ENCODE results near the gene AHCTF1.

Gene AHCTF1

DNA sequence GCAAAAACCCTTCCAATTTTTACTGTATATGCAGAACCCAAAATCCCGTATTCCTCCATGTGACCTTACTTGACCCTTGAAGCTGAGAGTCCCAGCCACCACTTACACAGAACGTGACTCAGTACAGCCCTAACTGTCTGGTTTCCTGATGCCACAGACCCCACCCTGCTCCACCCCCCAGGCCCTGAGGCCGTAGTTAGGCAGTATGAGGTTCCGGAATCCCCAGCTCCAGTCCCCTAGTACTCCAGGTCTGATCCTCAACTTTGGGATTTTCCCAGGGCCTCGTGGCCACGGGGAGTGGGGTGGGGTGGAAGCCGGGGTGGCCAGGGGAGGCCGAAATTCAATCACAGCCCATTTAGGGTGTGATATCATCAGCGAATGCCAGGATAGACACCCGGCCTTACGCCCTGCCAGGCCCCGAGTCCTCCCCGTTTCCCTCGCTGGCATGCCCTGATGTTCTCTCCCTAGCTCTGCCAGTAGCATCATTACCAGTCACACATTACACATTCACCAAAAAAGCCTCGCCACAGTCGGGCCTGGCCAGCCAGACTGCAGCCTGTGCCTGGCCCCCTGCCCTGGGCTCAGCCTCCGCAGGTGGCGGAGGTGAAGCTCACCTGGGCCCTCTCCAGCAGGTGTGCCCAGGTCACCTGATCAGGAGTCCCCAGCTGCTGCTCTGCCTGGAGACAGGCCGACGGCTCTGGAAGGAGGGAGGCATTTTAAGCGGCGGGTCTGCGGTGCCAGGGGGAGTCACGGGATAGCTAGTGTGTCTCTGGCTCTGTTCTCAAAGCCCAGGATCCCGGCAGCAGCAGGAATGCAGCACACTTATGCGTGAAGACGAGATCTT lies 136.7 kb downstream of the AHCTF1 start:
- ChIA-PET CTCF (no interaction called here), POLR2A (interaction anchor here (1.1 kb wide), 1 partner anchor 21 kb away, joined by 3 read pairs; no protein-coding TSS in a partner anchor)
- no peak overlapping the region for H3K4me3 ChIP-seq (ENCODE audit: low read depth, low read length)
- TF ChIP-seq, protein P1, sequence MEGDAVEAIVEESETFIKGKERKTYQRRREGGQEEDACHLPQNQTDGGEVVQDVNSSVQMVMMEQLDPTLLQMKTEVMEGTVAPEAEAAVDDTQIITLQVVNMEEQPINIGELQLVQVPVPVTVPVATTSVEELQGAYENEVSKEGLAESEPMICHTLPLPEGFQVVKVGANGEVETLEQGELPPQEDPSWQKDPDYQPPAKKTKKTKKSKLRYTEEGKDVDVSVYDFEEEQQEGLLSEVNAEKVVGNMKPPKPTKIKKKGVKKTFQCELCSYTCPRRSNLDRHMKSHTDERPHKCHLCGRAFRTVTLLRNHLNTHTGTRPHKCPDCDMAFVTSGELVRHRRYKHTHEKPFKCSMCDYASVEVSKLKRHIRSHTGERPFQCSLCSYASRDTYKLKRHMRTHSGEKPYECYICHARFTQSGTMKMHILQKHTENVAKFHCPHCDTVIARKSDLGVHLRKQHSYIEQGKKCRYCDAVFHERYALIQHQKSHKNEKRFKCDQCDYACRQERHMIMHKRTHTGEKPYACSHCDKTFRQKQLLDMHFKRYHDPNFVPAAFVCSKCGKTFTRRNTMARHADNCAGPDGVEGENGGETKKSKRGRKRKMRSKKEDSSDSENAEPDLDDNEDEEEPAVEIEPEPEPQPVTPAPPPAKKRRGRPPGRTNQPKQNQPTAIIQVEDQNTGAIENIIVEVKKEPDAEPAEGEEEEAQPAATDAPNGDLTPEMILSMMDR (IDR thresholded peaks at IDR 0.05; ENCODE audit: insufficient read depth, low read length, missing control alignments): no peak
- no peak for DNase-seq (ENCODE audit: low read depth, low spot score)

DNA sequence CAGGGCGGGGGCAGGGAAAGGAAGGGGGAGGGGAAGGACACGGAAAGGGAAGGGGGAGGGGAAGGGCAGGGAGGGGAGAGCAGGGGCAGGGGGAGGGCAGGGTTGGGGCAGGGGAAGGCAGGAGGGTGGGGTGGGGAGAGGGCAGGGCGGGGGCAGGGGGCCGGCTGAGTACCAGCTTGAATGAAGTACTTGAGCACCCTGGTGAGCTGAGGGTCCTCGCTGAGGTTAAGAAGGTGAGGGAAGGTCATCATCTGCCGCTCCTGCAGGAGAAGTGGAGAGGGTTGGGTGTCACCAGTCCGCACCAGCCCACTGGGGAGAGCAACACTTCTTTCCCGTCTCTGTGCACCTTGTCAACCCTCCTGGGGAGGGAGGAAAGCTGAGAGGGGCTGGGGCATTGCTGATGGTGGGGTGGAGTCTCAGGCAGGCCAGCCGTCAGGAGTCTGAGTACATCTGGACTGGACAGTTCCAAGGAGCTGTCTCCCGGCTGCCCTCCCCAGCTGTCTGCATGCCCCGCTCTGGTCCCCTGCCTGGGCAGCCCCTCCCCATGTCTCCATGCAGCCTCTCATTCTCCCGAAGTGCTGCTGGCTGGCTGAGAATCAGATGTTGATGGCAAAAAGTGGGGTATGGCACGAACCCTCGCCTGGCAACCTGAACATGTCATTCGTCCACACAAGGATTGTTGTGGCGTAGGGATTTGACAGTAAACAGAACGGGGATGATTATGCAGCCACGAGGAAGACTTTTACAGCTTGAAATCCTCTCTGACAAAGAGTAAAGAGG lies 137.5 kb downstream of the AHCTF1 start:
- CTCF ChIA-PET: no interaction called here
- POLR2A ChIA-PET: interaction anchor here (1.1 kb wide), 1 partner anchor 22 kb away, joined by 3 read pairs; no protein-coding TSS in a partner anchor
- DNase-seq (ENCODE audit: low read depth, low spot score): no peak
- TF ChIP-seq, protein P1 (IDR thresholded peaks at IDR 0.05; ENCODE audit: insufficient read depth, low read length, missing control alignments): no peak
- no peak overlapping the region for H3K4me3 ChIP-seq (ENCODE audit: low read depth, low read length)

- DNase-seq (ENCODE audit: low read depth, low spot score): no peak
- TF ChIP-seq, protein P1 (IDR thresholded peaks at IDR 0.05; ENCODE audit: insufficient read depth, low read length, missing control alignments): no peak
- CTCF ChIA-PET: no interaction called here
- POLR2A ChIA-PET: no interaction called here
- no peak overlapping the region for H3K4me3 ChIP-seq (ENCODE audit: low read depth, low read length)
Observed at GRCh38 chr1:246793356-246793896, 138.3 kb downstream of the AHCTF1 start.

DNA sequence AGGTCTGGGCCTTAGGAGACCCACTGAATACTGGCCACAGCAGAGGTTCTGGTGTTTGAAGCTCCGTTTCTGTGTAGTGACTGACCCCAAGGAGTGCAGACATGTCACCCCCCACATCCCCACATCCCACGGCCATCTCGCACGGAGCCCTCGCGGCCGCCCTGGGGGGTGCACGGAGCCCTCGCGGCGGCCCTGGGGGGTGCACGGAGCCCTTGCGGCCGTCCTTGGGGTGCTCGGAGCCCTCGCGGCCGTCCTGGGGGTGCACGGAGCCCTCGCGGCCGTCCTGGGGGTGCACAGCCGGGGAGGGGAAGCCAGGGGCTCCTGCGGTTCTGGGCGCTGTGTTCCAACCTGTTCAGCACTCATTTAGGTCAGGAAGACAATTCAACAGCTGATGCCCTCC lies 139.1 kb downstream of the AHCTF1 start:
- TF ChIP-seq, protein P1 (IDR thresholded peaks at IDR 0.05; ENCODE audit: insufficient read depth, low read length, missing control alignments): no peak
- POLR2A ChIA-PET: no interaction called here
- CTCF ChIA-PET: no interaction called here
- no peak overlapping the region for H3K4me3 ChIP-seq (ENCODE audit: low read depth, low read length)
- no peak for DNase-seq (ENCODE audit: low read depth, low spot score)

DNA sequence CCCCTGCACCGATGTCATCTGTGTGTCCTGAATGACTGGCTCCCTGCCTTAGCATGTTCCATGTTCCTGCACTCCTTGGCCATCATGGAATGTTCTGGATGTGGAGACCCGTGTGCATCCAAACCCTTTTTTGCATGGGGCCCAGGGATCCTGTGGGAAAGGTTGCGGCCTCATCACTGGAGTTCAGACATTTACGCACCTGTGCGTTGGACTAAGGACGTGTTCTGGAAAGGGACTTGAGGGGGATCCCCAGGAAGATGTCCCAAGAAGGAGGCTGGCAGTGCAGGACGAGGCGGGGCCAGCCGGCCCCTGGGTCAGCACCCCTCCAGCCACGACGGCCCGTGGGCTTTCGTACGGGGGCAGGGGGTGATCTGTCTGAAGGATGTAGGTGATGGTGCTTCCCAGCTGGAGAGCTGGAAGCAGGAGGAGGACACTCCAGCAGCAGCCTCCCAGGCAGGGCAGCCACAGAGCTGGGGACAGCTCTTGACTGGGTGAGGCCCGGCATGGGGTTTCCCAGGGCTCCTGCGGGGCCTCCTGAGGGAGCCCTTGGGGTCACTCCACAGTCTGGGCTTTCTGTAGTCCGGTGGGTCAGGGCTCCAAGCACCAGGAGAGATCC lies 140.3 kb downstream of the AHCTF1 start:
- POLR2A ChIA-PET: no interaction called here
- H3K4me3 ChIP-seq (ENCODE audit: low read depth, low read length): no peak overlapping the region
- TF ChIP-seq, protein P1 (IDR thresholded peaks at IDR 0.05; ENCODE audit: insufficient read depth, low read length, missing control alignments): no peak
- no peak for DNase-seq (ENCODE audit: low read depth, low spot score)
- CTCF ChIA-PET: no interaction called here
